HG02642 (cell line): ENCODE results near the gene ANO6.

Experiments
- ATAC-seq: cut with Tn5 transposase; IDR thresholded peaks from one replicate; pipeline ENCODE4 v1.9.1; 2021; ENCODE audit warnings: mild to moderate bottlenecking; ENCODE audit not compliant: unreplicated experiment, poor library complexity

ANO6 gene

GRCh38 chr12:45429831-45430230, 213.9 kb downstream of the ANO6 start:
- ATAC-seq, result no peak

GRCh38 chr12:45431126-45431525, 215.2 kb downstream of the ANO6 start:
- no peak for ATAC-seq

GRCh38 chr12:45432710-45433109, 216.8 kb downstream of the ANO6 start:
- no peak for ATAC-seq

- no peak for ATAC-seq
Measured at GRCh38 chr12:45433441-45433868, 217.6 kb downstream of the ANO6 start.

- ATAC-seq, result no peak
Measured at GRCh38 chr12:45434094-45434493, 218.2 kb downstream of the ANO6 start.

GRCh38 chr12:45435945-45436710, 220.2 kb downstream of the ANO6 start:
- no peak for ATAC-seq

GRCh38 chr12:45439039-45439438, 223.1 kb downstream of the ANO6 start:
- ATAC-seq, result no peak

- ATAC-seq, result no peak
Measured at GRCh38 chr12:45446013-45446412, 230.1 kb downstream of the ANO6 start.

GRCh38 chr12:45458238-45458637, 242.3 kb downstream of the ANO6 start:
- ATAC-seq, result no peak

- ATAC-seq, result no peak
Measured at GRCh38 chr12:45458854-45459807, 243.2 kb downstream of the ANO6 start.

- ATAC-seq, result no peak
Measured at GRCh38 chr12:45462506-45462905, 246.6 kb downstream of the ANO6 start.

GRCh38 chr12:45464699-45465098, 248.8 kb downstream of the ANO6 start:
- ATAC-seq, result no peak

GRCh38 chr12:45468751-45469615, 253.1 kb downstream of the ANO6 start:
- no peak for ATAC-seq

- ATAC-seq, result no peak
Measured at GRCh38 chr12:45469902-45470301, 254.0 kb downstream of the ANO6 start.

GRCh38 chr12:45473636-45474035, 257.7 kb downstream of the ANO6 start:
- no peak for ATAC-seq

- ATAC-seq, result no peak
Measured at GRCh38 chr12:45475594-45475993, 259.7 kb downstream of the ANO6 start.

GRCh38 chr12:45477526-45477925, 261.6 kb downstream of the ANO6 start:
- ATAC-seq, result no peak

- no peak for ATAC-seq
Measured at GRCh38 chr12:45478931-45479330, 263.0 kb downstream of the ANO6 start.

GRCh38 chr12:45481746-45482145, 265.9 kb downstream of the ANO6 start:
- ATAC-seq, result no peak

- no peak for ATAC-seq
Measured at GRCh38 chr12:45483571-45483970, 267.7 kb downstream of the ANO6 start.
